Endothelial cell of hepatic sinusoid (primary cell): Measurements from ENCODE around the gene ARMCX2.
"Not testable (repeated sequence)": the region's sequence is repeated elsewhere in the genome, so short reads cannot be mapped to it uniquely, and the experiment has no call there.

Experiments
- in situ Hi-C: cut with HindIII; loops from 2 replicates; pipeline ENCODE4 v1.10.0; 2017; ENCODE audit warnings: low sequenced_read_pairs

ARMCX2 gene

DNA sequence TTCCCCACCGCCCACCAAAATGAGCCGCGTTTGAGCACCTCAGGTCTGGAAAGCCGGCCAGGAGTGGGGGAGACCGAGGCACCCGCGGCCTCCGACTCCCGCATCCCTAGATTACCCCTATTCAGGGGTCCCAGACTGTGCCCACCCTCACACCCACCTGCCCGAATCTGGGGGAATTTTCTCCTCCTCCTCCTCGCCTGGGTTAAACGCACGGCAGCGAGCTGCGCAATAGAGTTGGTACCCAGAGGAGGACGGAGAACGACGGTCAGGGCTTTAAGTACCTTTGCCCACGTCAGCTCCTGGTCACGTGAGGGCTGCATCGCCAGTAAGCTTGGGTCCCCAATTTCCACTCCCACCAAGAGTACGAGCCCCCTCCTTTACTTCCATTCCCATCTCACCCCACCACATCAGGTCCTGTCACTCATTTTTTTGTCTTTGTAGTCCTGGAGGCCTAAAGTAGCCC lies at the start of gene ARMCX2:
Gene ARMCX2, minus strand, starts transcription at position 250 of the 463 bp plus-strand sequence. CDS start 2,262 bp downstream, outside the sequence.
- in situ Hi-C loops = no loop called here

DNA sequence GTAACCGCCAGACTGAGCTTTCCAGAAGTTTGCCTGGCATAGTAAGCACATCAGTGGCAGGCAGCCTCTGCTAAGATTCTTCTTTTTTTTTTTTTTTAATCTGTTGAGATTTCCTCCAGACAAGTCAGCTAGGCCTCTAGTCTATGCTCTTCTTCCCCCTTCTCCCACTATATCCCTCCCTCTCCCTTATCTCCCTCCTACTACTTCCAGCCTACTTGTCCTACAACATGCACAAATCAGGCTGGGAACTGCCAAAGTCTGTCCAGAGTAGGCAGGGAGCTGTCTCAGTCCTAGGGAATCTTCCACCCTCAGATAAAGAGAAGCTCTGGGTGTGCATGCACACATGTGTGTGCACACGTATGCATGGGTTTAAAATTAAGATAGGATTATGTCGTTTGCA lies 49.7 kb upstream of the ARMCX2 start:
- in situ Hi-C loops = no loop called here

DNA sequence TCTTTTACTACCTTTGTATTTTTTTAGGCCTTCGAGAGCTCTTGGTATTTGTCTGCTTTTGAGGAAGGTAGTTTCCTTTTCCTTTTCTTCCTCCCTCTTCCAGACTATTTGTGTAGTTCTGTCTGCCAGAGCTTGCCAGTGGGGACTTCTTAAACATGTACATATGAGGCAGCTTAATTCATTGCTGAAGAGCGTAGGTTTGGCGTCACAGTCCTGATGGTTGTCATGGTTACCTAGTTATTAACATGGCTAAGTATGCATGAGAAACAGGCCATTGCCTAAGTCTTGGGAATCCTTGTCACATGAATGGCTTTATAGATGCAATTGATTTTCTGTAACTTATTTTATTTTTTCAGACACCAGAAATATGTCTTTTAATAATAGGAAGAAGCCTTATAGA lies 48.5 kb upstream of the ARMCX2 start:
- in situ Hi-C loops = no loop called here

- in situ Hi-C loops = no loop called here
Observed at GRCh38 chrX:101693476-101693875, 33.8 kb upstream of the ARMCX2 start.

DNA sequence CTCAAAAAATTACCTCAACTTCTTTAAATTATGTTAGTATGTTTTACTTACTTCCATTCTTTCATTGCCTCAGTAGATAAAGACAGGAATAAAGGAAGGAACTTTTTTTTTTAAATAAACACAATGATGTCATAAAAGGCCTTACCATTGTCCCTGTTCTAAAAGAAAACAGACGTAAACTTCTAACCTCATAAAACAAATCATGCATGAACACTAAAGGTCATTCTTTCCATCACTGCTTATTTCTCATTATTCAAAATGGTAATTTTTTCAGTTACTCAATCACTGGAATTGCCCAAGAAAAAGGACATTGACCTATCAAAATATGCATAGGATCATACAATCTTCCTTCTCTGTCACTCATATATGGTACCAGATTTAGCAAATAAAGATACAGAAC lies 32.2 kb upstream of the ARMCX2 start:
- in situ Hi-C loops = no loop called here

DNA sequence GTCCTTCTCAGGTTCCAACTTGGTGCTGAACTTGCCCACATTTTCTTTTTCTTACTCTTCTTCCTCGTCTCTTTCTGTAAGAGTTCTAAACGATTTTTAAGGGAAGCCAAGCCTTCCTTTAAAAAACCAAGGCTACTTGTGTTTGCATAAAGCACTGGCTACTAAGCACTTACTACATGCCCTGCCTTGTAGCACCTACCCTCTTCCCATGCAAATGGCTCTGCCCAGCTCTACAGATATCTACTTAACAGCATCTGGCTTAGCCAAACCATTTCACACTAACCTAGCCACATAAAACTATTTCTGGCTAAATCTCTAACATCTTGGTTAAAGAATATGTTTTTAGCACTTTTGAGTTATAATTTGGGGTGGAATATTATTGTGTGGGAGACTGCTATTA lies 26.9 kb upstream of the ARMCX2 start:
- in situ Hi-C loops = no loop called here

GRCh38 chrX:101685923-101686322 lies 26.3 kb upstream of the ARMCX2 start:
- in situ Hi-C loops = no loop called here

GRCh38 chrX:101682723-101683122 lies 23.1 kb upstream of the ARMCX2 start:
- in situ Hi-C loops = no loop called here

DNA sequence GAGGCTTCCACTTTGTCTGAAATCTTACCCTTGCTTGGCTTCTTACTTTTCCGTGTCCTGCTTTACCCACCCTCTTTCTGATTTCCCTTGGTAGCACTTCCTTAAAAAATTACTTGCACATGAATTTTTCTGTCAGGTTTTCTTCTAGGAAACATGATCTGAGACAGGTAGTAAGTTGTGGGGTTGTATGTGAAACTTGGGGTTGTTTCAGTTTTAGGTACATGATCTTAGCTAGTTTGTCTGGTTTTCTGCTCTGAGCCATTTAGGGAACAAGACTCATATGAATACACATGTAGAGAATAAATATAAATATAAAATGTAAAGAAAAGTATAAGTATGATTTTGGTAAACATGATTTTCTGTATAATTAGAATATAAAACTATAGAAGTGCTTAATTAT lies 17.4 kb upstream of the ARMCX2 start:
- in situ Hi-C loops = loop anchor here (5.0 kb wide), 1 partner anchor 90 kb away; no protein-coding TSS in a partner anchor

GRCh38 chrX:101676571-101676970 lies 16.9 kb upstream of the ARMCX2 start:
- in situ Hi-C loops = loop anchor here (5.0 kb wide), 1 partner anchor 91 kb away; no protein-coding TSS in a partner anchor

DNA sequence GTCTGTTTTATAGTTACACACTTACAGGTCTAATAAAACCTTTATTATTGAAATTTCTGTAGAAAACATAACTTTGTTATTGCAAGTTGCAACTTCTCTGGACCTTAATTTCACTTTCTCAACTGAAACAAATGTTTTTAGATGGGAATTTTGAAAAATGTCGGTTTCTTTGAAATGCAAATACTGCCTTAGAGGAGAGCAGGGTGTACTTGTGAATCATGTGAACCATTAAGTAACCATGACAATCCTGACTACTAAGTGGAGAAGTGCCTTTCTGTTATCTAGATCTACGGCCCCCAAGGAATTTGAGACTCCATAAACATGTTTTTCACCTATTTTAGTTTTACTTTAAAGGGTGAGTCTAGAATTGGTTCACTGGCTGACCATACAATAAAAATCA lies 8.5 kb upstream of the ARMCX2 start:
- in situ Hi-C loops = no loop called here

DNA sequence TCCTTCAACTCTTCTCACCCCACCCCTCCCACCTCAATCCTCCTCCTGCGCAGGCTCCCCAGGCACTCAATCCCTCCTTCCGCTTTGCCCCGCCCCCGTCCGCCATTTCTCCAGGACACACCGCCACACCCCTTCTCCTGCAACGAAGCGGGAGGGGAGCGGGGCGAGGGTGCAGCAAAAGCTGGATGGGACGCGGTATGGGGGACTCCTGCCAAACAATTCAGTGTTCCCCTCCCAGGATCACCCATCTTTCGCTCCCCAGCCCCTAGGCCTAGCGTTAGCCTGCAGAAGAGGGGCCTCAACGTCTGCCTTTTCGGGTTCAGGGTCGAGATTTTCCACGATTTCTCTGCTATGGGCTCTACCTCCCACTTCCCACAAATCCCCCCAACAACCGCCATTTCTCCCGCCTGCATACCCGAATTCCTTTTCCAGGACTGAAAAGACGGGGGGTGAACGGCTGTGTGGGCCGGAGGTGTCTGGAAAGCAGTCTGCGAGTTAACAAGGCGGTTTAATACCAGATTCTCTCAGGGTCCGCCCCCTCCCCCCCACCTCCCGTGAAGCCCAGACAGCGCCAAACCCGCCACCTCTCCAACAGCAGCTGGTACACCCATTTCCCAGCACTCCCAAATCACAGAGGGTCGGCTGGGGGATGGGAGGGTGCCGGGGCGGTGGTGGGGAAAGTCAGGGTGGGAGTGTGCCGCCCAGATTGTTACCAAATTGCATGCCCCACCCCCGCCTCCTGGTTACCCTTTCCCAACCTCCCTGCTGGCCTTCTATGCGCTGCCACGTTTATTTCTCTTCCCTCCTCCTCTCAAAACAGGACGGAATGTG lies 774 bp downstream of the ARMCX2 start:
- in situ Hi-C loops = no loop called here

GRCh38 chrX:101657495-101657894 lies 2.2 kb downstream of the ARMCX2 start:
- in situ Hi-C loops = no loop called here

DNA sequence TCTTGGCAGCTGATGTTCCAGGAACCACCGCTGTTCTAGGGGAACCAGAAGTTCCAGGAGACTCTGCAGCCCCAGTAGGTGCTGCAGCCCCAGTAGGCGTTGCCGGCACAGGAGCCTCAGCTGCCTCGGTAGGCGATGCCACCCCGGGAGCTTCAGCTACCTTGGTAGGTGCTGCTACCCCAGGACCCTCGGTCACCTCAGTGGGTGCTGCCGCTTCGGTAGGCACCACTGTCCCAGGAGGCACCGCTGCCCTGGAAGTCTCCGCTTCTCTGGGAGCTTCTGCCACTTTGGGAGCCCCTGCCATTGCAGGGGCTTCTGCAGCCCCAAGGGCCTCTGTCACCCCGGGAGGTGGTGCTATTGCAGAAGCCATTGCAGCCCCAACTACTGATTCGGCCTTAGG lies 2.8 kb downstream of the ARMCX2 start:
- in situ Hi-C loops = no loop called here

DNA sequence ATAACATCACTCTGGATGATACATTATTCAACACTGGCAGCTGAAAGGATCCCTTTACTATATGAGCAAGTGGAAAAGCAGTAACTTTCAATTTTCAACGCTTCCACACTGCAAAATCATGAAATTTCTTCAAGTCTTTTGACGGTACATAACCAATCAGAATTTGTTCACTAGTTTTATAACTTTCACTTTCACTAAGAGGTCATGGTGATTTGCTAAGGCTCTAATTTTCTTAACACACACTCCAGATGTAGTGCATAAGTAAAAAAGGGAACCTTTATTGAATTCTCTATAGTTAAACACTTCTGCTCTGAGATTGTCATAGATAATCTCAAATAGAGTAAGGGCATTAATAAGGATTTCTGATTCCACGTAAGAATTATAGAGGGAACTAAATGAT lies 4.1 kb downstream of the ARMCX2 start:
- in situ Hi-C loops = no loop called here

DNA sequence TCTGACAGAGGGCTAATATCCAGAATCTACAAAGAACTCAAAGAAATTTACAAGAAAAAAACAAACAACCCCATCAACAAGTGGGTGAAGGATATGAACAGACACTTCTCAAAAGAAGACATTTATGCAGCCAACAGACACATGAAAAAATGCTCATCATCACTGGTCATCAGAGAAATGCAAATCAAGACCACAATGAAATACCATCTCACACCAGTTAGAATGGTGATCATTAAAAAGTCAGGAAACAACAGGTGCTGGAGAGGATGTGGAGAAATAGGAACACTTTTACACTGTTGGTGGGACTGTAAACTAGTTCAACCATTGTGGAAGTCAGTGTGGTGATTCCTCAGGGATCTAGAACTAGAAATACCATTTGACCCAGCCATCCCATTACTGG lies 11.9 kb downstream of the ARMCX2 start:
- in situ Hi-C loops = not testable (repeated sequence)

- in situ Hi-C loops = no loop called here
Observed at GRCh38 chrX:101642093-101642492, 17.6 kb downstream of the ARMCX2 start.

DNA sequence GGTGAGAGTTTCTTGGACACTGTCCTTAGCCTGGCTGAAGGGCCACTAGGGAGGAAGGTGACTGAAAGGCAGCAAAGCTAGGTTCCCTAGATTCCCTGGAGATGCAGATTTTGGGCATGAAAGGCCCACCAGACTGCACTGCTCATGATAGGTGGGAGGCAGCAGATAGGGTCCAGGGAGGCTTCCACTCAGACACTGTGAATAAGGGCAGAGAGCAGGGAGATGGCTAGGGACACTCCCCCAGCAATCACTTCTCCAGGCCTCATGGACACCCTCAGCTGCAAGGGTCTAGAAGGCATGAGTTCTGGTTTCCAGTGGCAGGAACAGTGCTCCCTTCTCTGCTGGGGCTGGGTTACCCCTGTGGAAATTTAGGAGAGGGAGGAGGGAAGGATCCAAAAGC lies 20.1 kb downstream of the ARMCX2 start:
- in situ Hi-C loops = no loop called here

DNA sequence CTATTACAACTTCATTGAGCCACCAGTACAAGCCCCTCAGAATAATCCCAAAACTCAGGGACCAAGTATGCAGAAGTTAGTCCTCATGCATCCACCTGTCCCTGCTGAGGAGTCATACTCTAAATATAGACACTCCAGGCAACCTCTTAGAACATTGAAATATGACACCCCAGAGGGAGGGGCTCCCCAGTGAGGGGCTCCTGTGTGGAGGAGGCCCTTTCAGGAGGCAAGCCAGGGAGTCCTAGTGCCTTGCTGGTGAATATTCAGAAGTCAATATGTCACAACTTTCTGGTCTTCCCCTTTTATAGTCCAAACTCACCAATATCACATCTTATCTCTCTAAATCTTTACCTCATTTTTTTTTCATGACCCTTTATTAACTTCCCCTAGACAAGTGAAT lies 40.3 kb downstream of the ARMCX2 start:
- in situ Hi-C loops = no loop called here

DNA sequence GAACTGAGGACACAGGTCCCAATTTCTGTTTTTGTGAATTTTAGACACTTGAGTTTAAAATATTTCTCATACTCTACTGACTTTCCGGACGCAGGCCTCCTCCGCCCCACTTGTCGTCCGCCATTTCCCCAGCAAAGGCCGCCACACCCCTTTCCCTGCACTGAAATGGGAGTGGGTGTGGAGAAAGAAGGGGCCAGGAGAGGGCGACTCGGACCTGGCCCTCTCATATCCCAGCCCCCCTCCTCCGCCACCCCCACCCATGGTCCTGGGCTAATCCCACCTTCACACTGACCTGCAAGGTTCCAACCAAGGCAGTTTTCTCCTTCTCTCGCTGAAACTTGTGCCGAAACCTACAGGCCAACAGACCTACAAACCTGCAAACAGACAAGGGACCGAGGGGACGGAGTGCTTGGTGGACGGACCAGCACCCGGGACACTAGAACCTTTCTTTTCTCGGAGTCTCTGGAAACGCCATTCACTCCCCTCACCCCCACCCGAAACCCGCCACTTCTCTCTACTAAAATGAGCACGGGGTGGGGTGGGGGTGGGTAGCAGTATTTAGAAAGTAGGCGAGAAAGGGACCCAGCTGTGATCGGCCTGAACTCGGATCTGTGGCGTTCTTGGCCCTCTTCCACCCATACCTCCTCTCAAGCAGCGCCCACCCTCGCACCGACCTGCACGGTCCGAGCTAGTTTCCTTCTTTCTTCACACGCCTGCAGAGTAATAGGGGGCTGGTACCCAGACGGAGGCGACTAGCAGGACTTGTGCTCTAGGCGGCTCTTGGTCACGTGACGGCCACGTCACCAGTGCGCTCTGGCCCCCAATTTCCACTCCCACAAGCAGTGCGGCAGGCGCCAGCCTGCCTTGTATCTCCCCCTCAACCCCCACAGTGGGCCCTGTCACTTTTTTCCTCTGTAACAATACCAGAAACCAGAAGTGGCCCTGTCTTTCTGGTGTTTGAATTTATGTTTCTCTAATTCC lies 42.1 kb downstream of the ARMCX2 start, which contains the start of gene ARMCX6:
Gene ARMCX6, minus strand, starts transcription at position 790 of the 981 bp plus-strand sequence. CDS start 1,380 bp downstream, outside the sequence.
- in situ Hi-C loops = no loop called here

DNA sequence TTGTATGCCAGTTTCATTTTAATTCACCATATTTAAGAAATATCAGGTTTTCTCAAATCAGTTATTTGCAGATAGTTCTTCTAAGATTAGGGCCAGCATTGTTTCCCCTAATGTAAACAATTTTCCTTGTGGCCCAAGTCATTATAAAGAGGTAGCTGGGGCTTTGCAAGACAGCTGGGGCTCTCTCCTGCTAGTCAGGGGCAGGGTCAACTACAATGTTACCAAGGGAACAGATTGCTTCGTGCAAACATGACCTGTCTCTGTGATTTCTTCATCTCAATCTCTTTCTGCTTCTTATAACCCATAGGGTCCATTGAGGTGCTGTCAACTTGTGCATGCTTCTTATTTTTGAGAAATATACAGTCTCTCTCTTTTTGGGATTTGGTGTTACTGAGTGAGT lies 53.9 kb downstream of the ARMCX2 start:
- in situ Hi-C loops = no loop called here
